SK-N-SH (cell line): ENCODE data around the gene PCBP3.

Experiments used
- CTCF ChIP-seq: fragments of 200-600 bp; sonication (generic); IDR thresholded peaks from 2 replicates; pipeline ENCODE4 v1.6.1; 2017; ENCODE audit warnings: antibody characterized with exemption, mild to moderate bottlenecking, moderate library complexity
- EP300 ChIP-seq, 2 experiments: IDR thresholded peaks; 2 replicates each; pipeline versions ENCODE4 v1.4.0 to v1.6.1; 2012; ENCODE audit warnings: borderline replicate concordance in 1 of 2, low read depth in 1 of 2, low read length in 1 of 2
- RAD21 ChIP-seq: IDR thresholded peaks from 2 replicates; pipeline ENCODE4 v1.6.1; 2012; ENCODE audit warnings: mild to moderate bottlenecking, low read length
- REST ChIP-seq: IDR thresholded peaks from 2 replicates; pipeline ENCODE4 v1.6.1; 2012; ENCODE audit warnings: mild to moderate bottlenecking, low read depth, low read length, moderate library complexity
- RXRA ChIP-seq: IDR thresholded peaks from 2 replicates; pipeline ENCODE4 v1.4.0; 2012; ENCODE audit warnings: low read depth, mild to moderate bottlenecking, borderline replicate concordance
- TF ChIP-seq, protein P1 (sequence below): IDR thresholded peaks from 2 replicates; pipeline ENCODE4 v1.4.0; 2012; ENCODE audit warnings: low read depth, borderline replicate concordance
- TF ChIP-seq, protein P2 (sequence below): IDR thresholded peaks from 2 replicates; pipeline ENCODE4 v1.4.0; 2012; ENCODE audit warnings: low read depth

DNA sequence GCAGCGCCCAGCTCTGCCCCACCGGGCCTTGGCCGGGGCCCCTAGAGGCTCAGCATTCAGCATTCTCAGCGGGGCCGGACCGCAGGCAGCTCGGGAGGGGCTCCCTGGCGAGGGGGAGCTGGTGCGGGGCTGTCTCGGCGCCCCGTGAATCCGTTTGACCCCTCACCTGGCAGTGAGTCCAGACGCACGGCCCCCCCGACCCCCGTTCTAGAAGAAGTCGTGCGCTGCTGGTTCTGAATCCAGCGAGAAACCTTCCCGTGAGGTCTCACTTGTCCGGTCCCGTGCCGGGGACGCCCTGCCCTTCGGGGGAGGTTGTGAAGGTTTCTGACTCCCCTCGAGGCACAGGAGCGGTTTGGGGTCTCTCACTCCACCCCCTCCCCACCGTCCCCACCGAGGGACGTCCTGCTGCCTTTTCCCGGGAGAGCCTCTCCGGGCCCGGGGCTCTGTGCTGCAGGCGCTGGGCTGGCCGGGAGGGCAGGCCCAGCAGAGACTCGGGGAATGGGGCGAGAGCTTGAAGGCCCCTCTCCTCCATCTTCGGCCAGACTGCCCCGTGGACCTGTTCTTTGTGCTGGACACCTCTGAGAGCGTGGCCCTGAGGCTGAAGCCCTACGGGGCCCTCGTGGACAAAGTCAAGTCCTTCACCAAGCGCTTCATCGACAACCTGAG lies 338.7 kb downstream of the PCBP3 start:
- TF ChIP-seq RXRA (no peak), EP300 (IDR thresholded peaks at IDR 0.05; ENCODE audit: borderline replicate concordance in 1 of 2, low read depth in 1 of 2, low read length in 1 of 2) (no peak), CTCF (no peak), REST (no peak), RAD21 (no peak)
- TF ChIP-seq, protein P1, sequence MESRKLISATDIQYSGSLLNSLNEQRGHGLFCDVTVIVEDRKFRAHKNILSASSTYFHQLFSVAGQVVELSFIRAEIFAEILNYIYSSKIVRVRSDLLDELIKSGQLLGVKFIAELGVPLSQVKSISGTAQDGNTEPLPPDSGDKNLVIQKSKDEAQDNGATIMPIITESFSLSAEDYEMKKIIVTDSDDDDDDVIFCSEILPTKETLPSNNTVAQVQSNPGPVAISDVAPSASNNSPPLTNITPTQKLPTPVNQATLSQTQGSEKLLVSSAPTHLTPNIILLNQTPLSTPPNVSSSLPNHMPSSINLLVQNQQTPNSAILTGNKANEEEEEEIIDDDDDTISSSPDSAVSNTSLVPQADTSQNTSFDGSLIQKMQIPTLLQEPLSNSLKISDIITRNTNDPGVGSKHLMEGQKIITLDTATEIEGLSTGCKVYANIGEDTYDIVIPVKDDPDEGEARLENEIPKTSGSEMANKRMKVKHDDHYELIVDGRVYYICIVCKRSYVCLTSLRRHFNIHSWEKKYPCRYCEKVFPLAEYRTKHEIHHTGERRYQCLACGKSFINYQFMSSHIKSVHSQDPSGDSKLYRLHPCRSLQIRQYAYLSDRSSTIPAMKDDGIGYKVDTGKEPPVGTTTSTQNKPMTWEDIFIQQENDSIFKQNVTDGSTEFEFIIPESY = no peak
- TF ChIP-seq, protein P2, sequence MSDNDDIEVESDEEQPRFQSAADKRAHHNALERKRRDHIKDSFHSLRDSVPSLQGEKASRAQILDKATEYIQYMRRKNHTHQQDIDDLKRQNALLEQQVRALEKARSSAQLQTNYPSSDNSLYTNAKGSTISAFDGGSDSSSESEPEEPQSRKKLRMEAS = no peak
